ENCODE results near the gene NT5C1A. TPM values are rescaled to one million over a fixed set of nuclear protein-coding genes. Genes with fewer than 3 reads are reported as not detected.

Gene NT5C1A
- total RNA-seq (2021), result not detected in 2 replicates
- long read RNA-seq, result 0 reads

DNA sequence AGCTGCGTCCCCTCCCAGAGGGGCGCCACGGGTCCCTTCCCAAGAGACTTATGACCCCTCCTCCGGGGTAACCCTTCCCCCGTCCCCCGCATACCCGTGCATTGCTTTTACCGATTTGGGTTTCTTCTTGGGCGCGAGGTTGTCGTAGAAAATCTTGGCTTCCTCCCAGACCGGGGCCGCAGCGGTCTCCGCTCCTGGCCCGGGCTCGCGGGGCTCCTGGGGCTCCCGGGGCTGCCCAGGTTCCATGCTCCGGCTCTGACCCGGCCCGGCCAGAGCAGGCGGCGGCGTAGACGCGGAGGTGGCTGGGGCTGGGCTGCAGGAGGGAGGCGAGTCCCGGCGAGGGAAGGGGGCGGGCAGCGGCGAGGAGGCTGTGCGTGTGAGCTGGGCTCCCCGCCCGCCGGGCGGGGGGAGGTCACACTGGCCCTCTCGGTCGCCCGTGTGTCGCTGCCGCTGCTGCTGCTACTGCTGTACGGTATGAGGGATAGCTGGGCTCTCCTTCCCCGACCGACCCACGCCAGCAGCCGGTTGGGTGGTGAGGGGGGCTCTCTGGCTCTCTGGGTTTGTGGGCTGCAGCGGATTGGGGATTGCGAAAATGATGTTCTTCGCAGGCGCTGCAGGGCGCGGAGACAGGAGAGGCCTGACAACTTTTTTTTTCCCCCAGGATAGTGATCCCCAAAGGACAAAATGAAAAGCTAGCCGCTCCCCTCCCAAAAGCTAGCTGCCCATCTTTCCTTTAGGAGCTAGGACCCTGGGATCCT, at the start of gene NT5C1A:
Gene NT5C1A (minus strand): TSS at position 315 of the 758 bp plus-strand sequence. CDS start 69 bp downstream, at position 246.
- Histone ChIP-seq H4K8ac (replicated peaks; ENCODE audit: insufficient read length, low read depth, low read length) (no peak within 1 kb of the TSS), H2BK120ac (ENCODE audit: low read depth, low read length, poor library complexity, severe bottlenecking) (no peak within 1 kb of the TSS), H4K91ac (ENCODE audit: insufficient read length, low read depth, low read length) (no peak within 1 kb of the TSS), H3K14ac (ENCODE audit: insufficient read depth, low read length) (no peak within 1 kb of the TSS), H2BK20ac (ENCODE audit: low read depth, low read length, poor library complexity, severe bottlenecking) (no peak within 1 kb of the TSS), H3K27me3 (ENCODE audit: insufficient read depth, low read length) (peaks cover 75% of the 10 kb centered on the region), H3K9ac (ENCODE audit: extremely low read depth, insufficient read length, low read length) (no peak within 1 kb of the TSS), H3T11ph (ENCODE audit: low read length) (no peak within 1 kb of the TSS), H2BK15ac (ENCODE audit: low read depth, low read length) (no peak within 1 kb of the TSS), H3K23me2 (ENCODE audit: insufficient read length, low read depth, low read length, poor library complexity, severe bottlenecking) (peaks cover 7% of the 10 kb centered on the region), H4K5ac (ENCODE audit: insufficient read length, low read depth, low read length) (no peak within 1 kb of the TSS), H2AFZ (ENCODE audit: low read length) (no peak within 1 kb of the TSS), H3K18ac (ENCODE audit: insufficient read length, low read depth, low read length) (no peak within 1 kb of the TSS), H2BK12ac (ENCODE audit: insufficient read length, low read depth, low read length) (no peak within 1 kb of the TSS), H2BK5ac (ENCODE audit: insufficient read length, low read length) (no peak within 1 kb of the TSS), H3K23ac (ENCODE audit: insufficient read length, low read depth, low read length) (no peak within 1 kb of the TSS), H3K27ac (ENCODE audit: insufficient read length, low read depth, low read length) (no peak within 1 kb of the TSS), H3K79me2 (ENCODE audit: insufficient read depth, low read length) (no peaks in the 10 kb centered on the region), H4K20me1 (ENCODE audit: control insufficient read depth, insufficient read depth, insufficient read length) (no peaks in the 10 kb centered on the region), H3K4me1 (ENCODE audit: insufficient read depth, low read length) (no peaks in the 10 kb centered on the region), H3K4ac (ENCODE audit: low read depth, low read length) (no peak within 1 kb of the TSS), H3K56ac (ENCODE audit: insufficient read length, low read depth, low read length) (no peak within 1 kb of the TSS), H2AK5ac (ENCODE audit: insufficient read length, low read length) (no peak within 1 kb of the TSS), H3K9me3 (ENCODE audit: control insufficient read depth, low read depth, low read length) (no peaks in the 10 kb centered on the region), H3K4me2 (ENCODE audit: insufficient read depth, insufficient read length, low read length) (peak within 1 kb of the TSS; percentile 62), H3K79me1 (ENCODE audit: insufficient read depth, low read depth, low read length, poor library complexity, severe bottlenecking) (no peaks in the 10 kb centered on the region)
- peaks cover 99% of the 10 kb centered on the region for H3K27me3 Mint-ChIP-seq (ENCODE audit: low read depth)
- WGBS (ENCODE audit: extremely low coverage, insufficient read length, low lambda C conversion rate), result no CpG with 5 or more reads among the region's 55 CpGs
- no peaks in the 10 kb centered on the region; a peak in 1 of 7 replicates for H3K36me3 Mint-ChIP-seq (ENCODE audit: insufficient read depth in 1 of 3, low read depth in 3 of 3)
- TF ChIP-seq CTCF (conservative IDR thresholded peaks at IDR 0.05), result no peak
- peak within 1 kb of the TSS; percentile 51 to 75 for H3K4me3 Mint-ChIP-seq
- DNase-seq, result peak; percentile 41
- H3K9me3 Mint-ChIP-seq, result no peaks in the 10 kb centered on the region
- H3K4me1 Mint-ChIP-seq, result peaks cover 0 to 9% of the 10 kb centered on the region in 2 experiments; a peak in 2 of 4 replicates
- H3K27ac Mint-ChIP-seq, result no peak within 1 kb of the TSS
